ENCODE results near the gene INHA. TPM values are rescaled to one million over a fixed set of nuclear protein-coding genes. Genes with fewer than 3 reads are reported as not detected.

INHA gene
- total and polyA plus RNA-seq, 4 donors, result 0.47 to 0.98 (median 0.58) TPM; not detected in 1

DNA sequence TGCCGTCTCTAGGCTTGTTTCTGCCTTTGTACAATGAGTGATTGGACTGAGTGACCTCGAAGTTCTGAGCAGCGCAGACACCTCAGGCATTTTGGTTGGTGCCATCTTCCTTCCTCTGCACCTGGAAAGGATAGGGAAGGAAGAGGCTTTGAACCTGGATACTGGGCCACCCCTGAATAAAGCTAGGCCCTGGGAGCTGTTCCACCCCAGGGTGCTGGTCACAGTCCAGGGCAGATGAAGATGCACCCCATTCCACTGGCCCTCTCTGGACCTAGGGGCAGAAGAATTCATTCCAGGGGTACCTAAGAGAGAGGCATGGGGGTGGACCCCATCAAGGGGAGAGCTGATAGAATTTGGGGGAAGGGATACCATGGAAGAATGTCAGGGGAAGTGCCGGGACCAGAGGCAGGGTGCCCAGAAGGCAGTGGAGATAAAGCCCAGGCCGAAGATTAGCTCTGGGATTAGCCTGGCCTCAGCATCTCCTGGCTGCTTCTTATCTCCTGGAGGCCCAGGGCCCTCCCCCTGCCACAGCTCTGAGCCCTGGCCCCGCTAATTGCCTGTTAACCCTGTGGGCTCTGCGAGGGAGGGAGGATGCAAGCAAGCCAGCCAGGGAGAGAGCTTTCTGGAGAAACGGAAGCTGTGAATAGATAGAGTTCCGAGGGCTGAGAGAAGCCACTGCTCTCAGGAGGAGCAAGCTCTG lies 46.4 kb upstream of the INHA start:
- DNase-seq (peak; percentile 66 to 73 (median 71)), ATAC-seq (ENCODE audit: insufficient read depth, low FRiP score) (no peak)
- H3K36me3 ChIP-seq (ENCODE audit: control insufficient read depth in 4 of 4, insufficient read depth in 4 of 4, low read length in 4 of 4), result no peaks in the 10 kb centered on the region
- H3K27me3 ChIP-seq (ENCODE audit: control insufficient read depth in 3 of 3, insufficient read depth in 3 of 3, low read length in 2 of 3), result peaks cover 0 to 65% (median 35%) of the 10 kb centered on the region in 3 donors
- no peak overlapping the region for H3K9ac ChIP-seq (ENCODE audit: insufficient read depth in 1 of 2, low read length in 2 of 2)
- H3K4me1 ChIP-seq (ENCODE audit: control insufficient read depth in 5 of 5, insufficient read depth in 5 of 5, low read length in 5 of 5), result peaks cover 0 to 45% (median 0%) of the 10 kb centered on the region in 5 donors
- H3K9me3 ChIP-seq (ENCODE audit: control insufficient read depth in 4 of 4, insufficient read depth in 3 of 4, low read length in 3 of 4), result peaks cover 0 to 2% (median 0%) of the 10 kb centered on the region in 4 donors
- H3K27ac ChIP-seq (ENCODE audit: low read depth in 1 of 2, low read length in 1 of 2), result no peak overlapping the region
- no peak overlapping the region for H3K4me3 ChIP-seq
- TF ChIP-seq, protein P1, sequence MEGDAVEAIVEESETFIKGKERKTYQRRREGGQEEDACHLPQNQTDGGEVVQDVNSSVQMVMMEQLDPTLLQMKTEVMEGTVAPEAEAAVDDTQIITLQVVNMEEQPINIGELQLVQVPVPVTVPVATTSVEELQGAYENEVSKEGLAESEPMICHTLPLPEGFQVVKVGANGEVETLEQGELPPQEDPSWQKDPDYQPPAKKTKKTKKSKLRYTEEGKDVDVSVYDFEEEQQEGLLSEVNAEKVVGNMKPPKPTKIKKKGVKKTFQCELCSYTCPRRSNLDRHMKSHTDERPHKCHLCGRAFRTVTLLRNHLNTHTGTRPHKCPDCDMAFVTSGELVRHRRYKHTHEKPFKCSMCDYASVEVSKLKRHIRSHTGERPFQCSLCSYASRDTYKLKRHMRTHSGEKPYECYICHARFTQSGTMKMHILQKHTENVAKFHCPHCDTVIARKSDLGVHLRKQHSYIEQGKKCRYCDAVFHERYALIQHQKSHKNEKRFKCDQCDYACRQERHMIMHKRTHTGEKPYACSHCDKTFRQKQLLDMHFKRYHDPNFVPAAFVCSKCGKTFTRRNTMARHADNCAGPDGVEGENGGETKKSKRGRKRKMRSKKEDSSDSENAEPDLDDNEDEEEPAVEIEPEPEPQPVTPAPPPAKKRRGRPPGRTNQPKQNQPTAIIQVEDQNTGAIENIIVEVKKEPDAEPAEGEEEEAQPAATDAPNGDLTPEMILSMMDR (IDR thresholded peaks at IDR 0.05; ENCODE audit: control extremely low read depth, extremely low read depth), result no peak
- 42 to 47% methylated on average over 8 to 9 of the region's 9 CpGs for WGBS, 2 donors

DNA sequence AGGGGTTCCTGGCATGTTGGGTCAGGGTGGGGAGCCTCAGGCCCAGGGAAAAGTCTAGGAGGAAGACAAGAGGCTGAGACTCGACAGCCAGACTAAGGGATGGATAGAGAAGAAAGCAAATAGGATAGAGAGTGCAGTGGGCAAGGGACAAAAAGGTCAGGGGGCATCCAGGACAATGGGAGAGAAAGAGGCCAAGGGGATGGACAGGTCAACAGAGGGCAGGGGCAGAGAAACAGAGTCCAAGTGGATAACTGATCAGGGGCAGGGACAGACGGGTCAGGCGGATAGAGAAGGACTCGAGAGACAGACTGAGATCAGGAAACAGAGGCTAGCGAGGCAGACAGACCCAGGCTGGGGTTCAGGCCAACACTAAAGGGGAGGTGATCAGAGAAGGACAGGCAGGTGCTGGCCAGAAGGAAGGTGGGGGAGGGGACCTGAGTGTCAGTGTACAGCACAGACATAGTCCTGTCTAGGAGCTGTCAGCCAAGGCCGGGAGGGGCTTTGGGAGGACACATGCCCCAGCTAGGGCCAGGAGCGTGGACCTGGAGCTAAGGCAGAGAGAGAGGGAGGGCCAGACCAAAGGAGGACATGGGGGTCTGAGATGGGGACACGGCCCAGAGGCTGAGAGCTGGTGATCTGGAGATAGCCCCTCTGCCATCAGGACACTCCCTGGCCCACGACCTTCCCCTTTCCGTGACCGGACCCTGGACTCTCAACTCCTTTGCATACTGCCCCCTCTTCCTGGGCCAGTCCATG lies 45.6 kb upstream of the INHA start:
- Histone ChIP-seq H3K36me3 (ENCODE audit: control insufficient read depth in 4 of 4, insufficient read depth in 4 of 4, low read length in 4 of 4) (no peaks in the 10 kb centered on the region), H3K27ac (ENCODE audit: low read depth in 1 of 2, low read length in 1 of 2) (no peak overlapping the region), H3K4me3 (no peak overlapping the region), H3K9me3 (ENCODE audit: control insufficient read depth in 4 of 4, insufficient read depth in 3 of 4, low read length in 3 of 4) (peaks cover 0 to 2% (median 0%) of the 10 kb centered on the region in 4 donors), H3K9ac (ENCODE audit: insufficient read depth in 1 of 2, low read length in 2 of 2) (no peak overlapping the region), H3K27me3 (ENCODE audit: control insufficient read depth in 3 of 3, insufficient read depth in 3 of 3, low read length in 2 of 3) (peaks cover 0 to 63% (median 37%) of the 10 kb centered on the region in 3 donors), H3K4me1 (ENCODE audit: control insufficient read depth in 5 of 5, insufficient read depth in 5 of 5, low read length in 5 of 5) (peaks cover 0 to 39% (median 0%) of the 10 kb centered on the region in 5 donors)
- WGBS, 2 donors, result 42 to 58% methylated on average over 10 to 11 of the region's 11 CpGs
- ATAC-seq (ENCODE audit: insufficient read depth, low FRiP score), result no peak
- TF ChIP-seq, protein P1 (IDR thresholded peaks at IDR 0.05; ENCODE audit: control extremely low read depth, extremely low read depth), result no peak
- DNase-seq, result no peak

DNA sequence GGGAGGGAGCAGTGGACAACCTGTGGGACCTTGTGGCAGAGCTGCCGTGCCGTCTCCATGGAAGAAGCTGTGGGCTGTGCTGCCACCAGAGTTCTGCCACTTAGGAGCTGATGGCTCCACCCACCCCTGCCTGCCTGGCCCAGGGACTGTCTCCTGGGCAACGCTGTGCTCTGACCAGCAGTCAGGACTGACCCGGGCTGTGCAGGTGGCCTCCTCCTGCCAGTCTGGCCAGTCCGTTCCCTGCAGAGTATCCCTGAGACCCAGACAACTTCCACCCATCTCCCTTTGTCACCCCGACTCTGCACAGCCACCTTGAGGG lies 45.1 kb upstream of the INHA start:
- Histone ChIP-seq H3K36me3 (ENCODE audit: control insufficient read depth in 4 of 4, insufficient read depth in 4 of 4, low read length in 4 of 4) (no peaks in the 10 kb centered on the region), H3K27ac (ENCODE audit: low read depth in 1 of 2, low read length in 1 of 2) (no peak overlapping the region), H3K4me3 (no peak overlapping the region), H3K27me3 (ENCODE audit: control insufficient read depth in 3 of 3, insufficient read depth in 3 of 3, low read length in 2 of 3) (peaks cover 0 to 60% (median 35%) of the 10 kb centered on the region in 3 donors), H3K9ac (ENCODE audit: insufficient read depth in 1 of 2, low read length in 2 of 2) (no peak overlapping the region), H3K9me3 (ENCODE audit: control insufficient read depth in 4 of 4, insufficient read depth in 3 of 4, low read length in 3 of 4) (peaks cover 0 to 2% (median 0%) of the 10 kb centered on the region in 4 donors), H3K4me1 (ENCODE audit: control insufficient read depth in 5 of 5, insufficient read depth in 5 of 5, low read length in 5 of 5) (peaks cover 0 to 34% (median 0%) of the 10 kb centered on the region in 5 donors)
- TF ChIP-seq, protein P1 (IDR thresholded peaks at IDR 0.05; ENCODE audit: control extremely low read depth, extremely low read depth), result no peak
- ATAC-seq (ENCODE audit: insufficient read depth, low FRiP score), result no peak
- 39 to 47% methylated on average over 6 of the region's 6 CpGs for WGBS, 2 donors
- no peak for DNase-seq
